ENCODE results near the gene CCNB2.
"Not testable (repeated sequence)": the region's sequence is repeated elsewhere in the genome, so short reads cannot be mapped to it uniquely, and the experiment has no call there.

Gene CCNB2

DNA sequence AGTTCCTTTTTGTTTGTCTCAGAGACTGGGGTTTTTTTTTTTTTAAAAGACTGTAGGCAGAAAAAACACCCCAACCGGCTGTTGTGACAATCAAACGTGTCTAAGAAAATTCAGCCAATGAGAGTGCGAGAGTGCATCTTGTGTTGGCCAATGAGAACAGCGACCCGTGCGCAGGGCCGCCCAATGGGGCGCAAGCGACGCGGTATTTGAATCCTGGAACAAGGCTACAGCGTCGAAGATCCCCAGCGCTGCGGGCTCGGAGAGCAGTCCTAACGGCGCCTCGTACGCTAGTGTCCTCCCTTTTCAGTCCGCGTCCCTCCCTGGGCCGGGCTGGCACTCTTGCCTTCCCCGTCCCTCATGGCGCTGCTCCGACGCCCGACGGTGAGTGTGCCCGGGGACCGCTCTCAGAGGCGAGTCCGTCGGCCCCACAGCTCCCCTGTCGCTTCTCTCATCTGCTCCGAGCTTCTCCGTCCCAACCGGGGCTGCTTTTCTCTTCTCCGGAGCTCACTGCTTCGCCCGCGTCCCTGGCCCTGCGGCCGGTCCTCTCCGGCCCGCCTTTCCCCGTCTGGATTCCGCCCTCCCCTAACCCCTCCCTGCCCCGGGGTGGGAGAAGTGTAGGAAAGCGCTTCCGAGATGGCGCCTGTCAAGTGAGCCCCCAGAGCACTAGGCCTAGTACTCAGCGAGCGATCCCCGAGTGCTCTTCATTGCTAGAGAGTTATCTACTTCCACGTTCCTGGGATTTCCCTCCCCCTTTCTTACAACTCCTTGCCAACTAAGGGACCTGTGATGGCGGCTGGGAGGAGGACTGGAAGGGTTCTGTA lies at the start of gene CCNB2:
Gene CCNB2, plus strand, starts transcription at position 235 of the 821 bp plus-strand sequence. Its CDS starts 123 bp downstream, at position 358.
- peak; percentile 97 for DNase-seq (ENCODE audit: low spot score)

GRCh38 chr15:59059076-59059597 lies 45.8 kb upstream of the CCNB2 start:
- no peak for DNase-seq (ENCODE audit: low spot score)

GRCh38 chr15:59060348-59060747 lies 44.6 kb upstream of the CCNB2 start:
- DNase-seq (ENCODE audit: low spot score), result peak; percentile 17

GRCh38 chr15:59063042-59063441 lies 41.9 kb upstream of the CCNB2 start:
- DNase-seq (ENCODE audit: low spot score), result no peak

DNA sequence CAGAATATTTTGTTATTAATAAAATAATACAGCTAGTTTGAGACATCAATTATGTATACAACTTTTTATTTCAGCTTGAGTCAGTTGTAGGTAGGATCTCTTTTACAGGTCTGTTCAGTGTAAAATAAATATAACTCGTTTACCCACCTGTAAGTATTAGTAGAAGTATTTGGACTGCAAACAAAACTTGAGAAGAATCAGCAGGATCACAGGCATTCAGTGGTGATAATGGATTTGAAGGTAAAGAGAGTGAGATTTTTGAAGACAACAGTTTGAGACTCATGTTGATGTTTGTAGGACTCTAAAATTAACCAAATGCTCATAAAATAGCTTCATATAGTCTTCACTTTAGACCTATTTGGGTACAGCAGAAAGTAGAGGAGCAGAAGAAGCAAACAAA lies 35.5 kb upstream of the CCNB2 start:
- DNase-seq (ENCODE audit: low spot score), result no peak

DNA sequence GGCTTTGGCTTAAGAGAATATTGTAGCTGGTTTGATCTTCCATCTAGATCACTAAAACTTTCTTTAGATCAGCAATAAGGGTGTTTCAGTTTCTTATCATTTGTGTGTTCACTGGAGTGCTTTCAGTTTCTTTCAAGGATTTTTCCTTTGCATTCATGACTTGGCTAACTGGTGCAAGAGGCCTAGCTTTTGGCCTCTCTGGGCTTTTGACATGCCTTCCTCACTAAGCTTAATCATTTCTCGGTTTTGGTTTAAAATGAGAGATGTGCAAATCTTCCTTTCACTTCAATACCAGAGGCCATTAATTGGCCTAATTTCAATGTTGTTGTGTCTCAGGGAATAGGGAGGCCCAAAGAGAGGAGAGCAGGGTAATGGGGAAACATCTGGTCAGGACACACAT lies 30.3 kb upstream of the CCNB2 start:
- no peak for DNase-seq (ENCODE audit: low spot score)

DNA sequence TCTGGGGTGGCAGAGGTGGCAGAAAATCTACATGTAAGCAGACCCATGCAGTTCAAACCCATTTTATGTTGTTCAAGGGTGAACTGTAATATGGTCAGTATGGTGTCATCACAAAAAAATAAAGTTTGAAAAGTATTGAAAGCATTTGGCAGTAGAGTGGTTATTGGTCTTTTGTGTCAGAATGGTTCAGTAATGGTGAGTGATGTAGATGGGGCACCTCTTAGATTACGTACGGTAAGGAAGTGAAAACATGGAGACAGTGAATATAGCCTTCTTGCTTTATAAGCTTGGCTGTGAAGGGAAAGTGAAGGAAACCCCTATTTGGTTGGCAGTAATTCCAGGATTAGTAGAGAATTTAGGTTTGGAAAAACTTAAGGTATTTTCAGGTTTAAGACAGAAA lies 17.2 kb upstream of the CCNB2 start:
- DNase-seq (ENCODE audit: low spot score), result no peak

DNA sequence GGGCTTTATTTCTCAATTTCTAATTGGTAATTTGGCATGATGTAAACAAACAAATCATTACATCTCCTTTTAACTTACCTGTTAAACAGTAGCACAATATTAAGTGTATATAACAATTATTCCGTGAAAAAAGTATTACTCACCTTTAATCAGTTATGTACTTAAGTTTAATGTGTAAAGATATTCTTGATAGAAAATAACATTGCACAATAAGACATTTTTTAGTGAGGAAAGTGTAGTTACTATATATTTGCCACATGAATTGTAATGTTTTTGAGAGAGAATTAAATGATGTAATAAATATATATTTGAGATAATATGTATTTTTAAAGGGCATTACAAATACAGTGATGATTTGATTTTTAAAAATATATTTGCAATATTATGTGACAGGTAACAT lies 10.9 kb upstream of the CCNB2 start:
- no peak for DNase-seq (ENCODE audit: low spot score)

DNA sequence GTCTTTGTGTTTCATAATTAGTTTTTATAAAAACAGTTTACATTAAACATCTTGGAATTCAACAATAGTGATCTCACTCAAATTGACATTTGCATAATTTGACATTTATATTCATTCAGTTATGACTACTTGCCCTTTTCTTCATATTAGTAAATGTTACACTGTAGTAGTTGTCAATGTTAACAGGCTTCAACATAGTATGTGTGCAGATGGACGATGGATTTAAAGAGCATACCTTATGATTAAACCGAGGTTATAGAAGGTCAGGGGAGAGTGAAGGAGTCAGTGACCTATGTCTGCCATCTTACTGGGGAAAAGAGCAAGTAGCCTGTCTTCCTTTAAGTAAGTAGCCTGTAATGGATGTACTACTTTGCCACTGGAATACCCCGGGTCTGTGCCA lies 8.5 kb upstream of the CCNB2 start:
- no peak for DNase-seq (ENCODE audit: low spot score)

GRCh38 chr15:59099162-59099685 lies 5.7 kb upstream of the CCNB2 start:
- DNase-seq (ENCODE audit: low spot score), result no peak

DNA sequence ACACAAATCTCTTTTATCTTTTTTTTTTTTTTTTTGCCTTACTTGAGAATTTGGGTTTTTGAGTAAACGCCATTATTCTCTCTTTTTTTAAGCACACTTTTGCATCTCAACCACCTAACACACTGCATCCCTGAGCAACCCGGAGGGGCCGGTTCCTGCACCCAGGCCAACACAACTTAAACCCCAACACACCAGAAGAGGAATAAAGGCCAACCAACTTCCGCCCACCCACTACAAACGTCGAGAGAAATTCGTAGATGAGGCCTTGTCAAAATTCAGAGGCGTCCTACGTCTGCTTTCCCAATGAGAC lies 389 bp upstream of the CCNB2 start:
- DNase-seq (ENCODE audit: low spot score), result no peak

GRCh38 chr15:59105854-59106253 lies 908 bp downstream of the CCNB2 start:
- DNase-seq (ENCODE audit: low spot score), result peak; percentile 22

DNA sequence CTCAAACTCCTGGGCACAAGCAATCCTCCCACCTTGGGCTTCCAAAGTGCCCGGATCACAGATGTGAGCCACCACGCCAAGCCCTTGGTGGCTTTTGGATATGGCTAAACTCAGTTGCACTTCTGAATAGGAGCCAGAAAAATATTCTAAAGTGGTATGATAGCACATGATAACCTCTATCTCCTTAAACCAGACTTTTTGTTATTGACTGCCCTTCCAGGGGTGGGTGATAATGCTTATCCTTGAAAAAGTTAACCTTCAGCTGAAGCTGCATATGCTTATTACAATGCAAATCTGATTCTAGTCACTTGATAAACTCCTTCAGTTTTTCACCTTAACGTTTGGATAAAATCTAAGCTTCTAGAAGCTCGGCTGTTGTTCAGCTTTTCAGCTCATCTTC lies 6.3 kb downstream of the CCNB2 start:
- DNase-seq (ENCODE audit: low spot score), result no peak

DNA sequence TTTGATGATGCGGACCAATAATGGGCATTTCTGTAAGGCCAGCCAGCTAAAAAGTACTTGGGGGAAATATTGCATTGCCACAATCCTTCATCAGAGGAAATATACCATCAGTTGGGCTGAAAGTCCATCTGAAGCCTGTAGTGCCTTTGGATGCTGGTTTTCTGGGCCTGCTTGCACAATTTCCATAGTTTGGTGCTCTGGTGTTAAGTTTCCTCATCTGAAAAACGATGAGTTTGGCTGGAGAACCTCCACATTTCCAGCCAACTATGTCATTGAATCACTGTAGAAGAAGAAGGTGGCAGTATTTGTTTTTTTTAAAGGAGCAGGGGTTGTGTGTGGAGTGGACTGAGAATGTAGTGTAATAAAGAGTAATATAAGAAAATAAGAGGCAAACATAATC lies 10.1 kb downstream of the CCNB2 start:
- no peak for DNase-seq (ENCODE audit: low spot score)

DNA sequence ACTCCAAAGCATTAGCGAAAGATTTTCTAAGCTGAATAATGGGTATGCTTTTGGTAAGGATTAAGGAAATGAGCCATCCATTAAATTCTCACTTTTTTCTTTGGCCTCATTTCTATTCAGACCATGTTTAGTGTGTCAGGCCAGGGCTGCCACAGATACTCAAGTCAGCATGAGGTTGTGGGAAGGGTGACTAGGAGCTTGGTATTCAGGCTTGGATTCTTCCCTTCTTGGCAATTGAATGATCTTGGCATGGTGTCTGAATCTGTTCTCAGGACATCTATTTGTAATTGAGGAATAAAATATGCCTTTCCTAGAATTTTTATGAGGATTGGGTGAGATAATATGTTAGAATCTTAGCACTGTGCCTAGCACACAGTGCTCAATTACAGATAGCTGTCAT lies 11.2 kb downstream of the CCNB2 start:
- DNase-seq (ENCODE audit: low spot score), result no peak

GRCh38 chr15:59116771-59117170 lies 11.8 kb downstream of the CCNB2 start:
- DNase-seq (ENCODE audit: low spot score), result no peak

DNA sequence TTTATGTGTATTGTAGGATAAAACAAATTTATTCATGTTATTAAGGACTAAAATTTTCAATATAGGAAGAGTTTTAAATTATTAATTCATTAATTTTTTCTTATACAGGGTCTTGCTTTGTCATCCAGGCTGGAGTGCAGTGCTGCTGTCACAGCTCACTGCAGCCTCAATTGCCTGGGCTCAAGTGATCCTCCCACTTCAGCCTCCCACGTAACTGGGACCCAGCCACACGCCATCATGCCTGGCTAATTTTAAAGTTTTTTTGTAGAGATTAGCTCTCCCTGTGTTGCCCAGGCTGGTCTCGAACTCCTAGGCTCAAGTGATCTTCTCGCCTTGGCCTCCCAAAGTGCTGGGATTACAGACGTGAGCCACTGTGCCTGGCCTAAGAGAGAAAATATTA lies 14.7 kb downstream of the CCNB2 start:
- DNase-seq (ENCODE audit: low spot score), result no peak

GRCh38 chr15:59120937-59121336 lies 16.0 kb downstream of the CCNB2 start:
- DNase-seq (ENCODE audit: low spot score), result no peak

DNA sequence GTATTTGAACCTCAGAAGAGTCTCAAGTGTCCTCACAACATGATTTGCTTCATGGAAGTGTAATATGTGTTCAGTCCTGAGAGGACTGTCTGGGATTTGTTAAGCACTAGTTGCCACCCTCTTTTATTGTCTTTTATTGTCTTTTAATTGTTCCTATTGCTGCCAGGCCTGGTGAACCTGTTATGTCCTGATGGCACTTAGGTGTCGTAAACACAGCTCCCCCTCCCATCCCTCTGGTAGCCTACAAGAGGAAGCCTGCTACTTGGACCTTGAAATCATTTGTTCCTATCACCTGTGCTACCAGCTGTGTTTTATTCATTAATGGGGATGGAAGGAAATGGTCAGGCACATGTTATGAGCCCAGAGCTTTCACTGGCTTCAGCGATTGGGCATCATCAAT lies 19.3 kb downstream of the CCNB2 start:
- DNase-seq (ENCODE audit: low spot score), result no peak

- DNase-seq (ENCODE audit: low spot score), result not testable (repeated sequence)
Observed at GRCh38 chr15:59125683-59126082, 20.7 kb downstream of the CCNB2 start.

DNA sequence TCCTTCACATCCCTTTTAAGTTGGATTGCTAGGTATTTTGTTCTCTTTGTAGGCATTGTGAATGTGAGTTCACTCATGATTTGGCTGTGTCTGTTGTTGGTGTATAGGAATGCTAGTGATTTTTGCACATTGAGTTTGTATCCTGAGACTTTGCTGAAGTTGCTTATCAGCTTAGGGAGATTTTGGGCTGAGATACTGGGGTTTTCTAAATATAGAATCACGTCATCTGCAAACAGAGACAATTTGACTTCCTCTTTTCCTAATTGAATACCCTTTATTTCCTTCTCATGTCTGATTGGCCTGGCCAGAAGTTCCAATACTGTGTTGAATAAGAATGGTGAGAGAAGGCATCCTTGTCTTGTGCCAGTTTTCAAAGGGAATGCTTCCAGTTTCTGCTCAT lies 22.3 kb downstream of the CCNB2 start:
- DNase-seq (ENCODE audit: low spot score), result not testable (repeated sequence)

DNA sequence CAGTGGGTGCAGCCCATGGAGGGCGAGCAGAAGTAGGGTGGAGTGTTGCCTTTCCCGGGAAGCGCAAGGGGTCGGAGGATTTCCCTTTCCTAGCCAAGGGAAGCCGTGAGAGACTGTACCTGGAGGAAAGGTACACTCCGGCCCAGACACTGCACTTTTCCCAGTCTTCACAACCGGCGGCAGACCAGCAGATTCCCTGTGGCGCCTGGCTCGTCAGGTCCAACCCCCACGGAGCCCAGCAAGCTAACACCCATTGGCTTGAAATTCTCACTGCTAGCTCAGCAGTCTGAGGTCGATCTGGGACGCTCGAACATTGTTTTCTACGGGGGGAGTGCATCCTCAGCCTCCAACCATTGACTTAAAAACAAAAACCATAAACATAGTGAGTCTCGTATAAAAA lies 26.5 kb downstream of the CCNB2 start:
- DNase-seq (ENCODE audit: low spot score), result no peak

DNA sequence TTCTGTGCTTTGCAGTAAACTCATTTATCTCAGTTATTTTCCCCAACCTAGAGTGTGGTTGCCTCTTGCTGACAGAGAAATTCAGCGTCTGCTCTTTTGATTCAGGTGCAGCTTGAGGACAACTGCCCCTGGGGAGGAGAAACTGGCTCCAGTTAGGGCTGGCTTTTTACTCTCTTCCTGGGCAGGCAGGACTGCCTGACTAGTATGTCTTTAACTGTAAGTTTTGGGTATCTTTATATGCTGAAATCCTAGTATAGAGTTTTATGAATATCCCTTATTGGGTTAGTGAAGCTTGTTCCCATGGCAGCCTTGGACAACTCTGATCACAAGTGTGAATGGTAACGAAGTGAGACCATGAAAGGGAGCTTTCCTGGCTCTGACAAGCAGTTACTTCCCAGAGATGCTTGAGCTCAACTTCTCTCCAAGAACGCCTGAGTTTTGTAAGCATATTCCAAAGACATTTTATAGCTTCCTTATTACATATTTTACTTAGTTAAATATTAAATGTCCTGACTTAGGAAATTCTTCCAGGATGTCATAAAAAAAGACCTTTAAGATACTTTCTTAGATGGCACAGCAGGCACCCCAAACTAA lies 27.1 kb downstream of the CCNB2 start:
- DNase-seq (ENCODE audit: low spot score), result no peak

Data from RKO (cell line).